K562 (cell line): ENCODE data around the gene GGT6. TPM values are rescaled to one million over a fixed set of nuclear protein-coding genes. Genes with fewer than 3 reads are reported as not detected.

ENCODE experiments used
- ATAC-seq: fragments of 200-7000 bp; cut with Tn5 transposase; 3 replicates; pipeline ENCODE4 v1.9.1; 2020; ENCODE audit warnings: moderate library complexity
- BruUV-seq: library from RNA; stranded (reverse); fragments of 400-500 nt; replicated peaks from 2 replicates; lab custom pipeline; 2021; lab: Mats Ljungman, UMichigan
- CTCF ChIA-PET: fragments of 300-600 bp; formaldehyde crosslinking; extraction: SDS; loops from one replicate; lab custom pipeline; 2021; ENCODE audit warnings: low intra/inter-chr PET ratio; lab: Yijun Ruan, JAX
- POLR2A ChIA-PET: fragments of 300-600, 350-650 bp; sonication (Branson Sonifier 250); formaldehyde crosslinking; extraction: SDS; loops from one replicate; lab custom pipeline; 2021; ENCODE audit warnings: antibody characterized with exemption, inconsistent platforms; lab: Yijun Ruan, JAX
- DNase-seq, 4 experiments: peaks; one replicate each; pipeline versions ENCODE4 v3.0.0 to v3.0.0-alpha.2; 2011 to 2018; ENCODE audit warnings: low spot score in 3 of 4, mixed read lengths in 3 of 4; ENCODE audit errors: extremely low read depth in 1 of 4
- FAIRE-seq: peaks from 2 replicates; lab custom pipeline; 2011; peaks lifted over from hg19 to GRCh38; lab: Jason Lieb, UNC
- H2AFZ ChIP-seq: 2 replicates; pipeline ENCODE4 v1.6.0; 2011; ENCODE audit warnings: low read depth, low read length, control low read depth, inconsistent platforms
- H3K27ac ChIP-seq: fragments of 200-600 bp; 3 replicates; pipeline ENCODE4 v1.8.0; 2011; ENCODE audit warnings: low read depth, mild to moderate bottlenecking, control low read depth, inconsistent platforms, low read length, moderate library complexity, mixed read lengths; ENCODE audit errors: extremely low read depth
- H3K27me3 ChIP-seq, 2 experiments: fragments of 300-600 bp in 1 of 2; 2 replicates in 1 of 2; 3 replicates in 1 of 2; pipeline versions ENCODE4 v1.6.0 to v1.8.0; 2011; ENCODE audit warnings: inconsistent platforms in 2 of 2, low read length in 2 of 2, mild to moderate bottlenecking in 1 of 2, mixed read lengths in 1 of 2, moderate library complexity in 1 of 2; ENCODE audit not compliant: control insufficient read depth in 2 of 2, insufficient read depth in 2 of 2
- H3K36me3 ChIP-seq: fragments of 300-600 bp; 3 replicates; pipeline ENCODE4 v1.8.0; 2011; ENCODE audit warnings: mild to moderate bottlenecking, low read length, inconsistent platforms; ENCODE audit not compliant: control insufficient read depth, insufficient read depth
- H3K4me1 ChIP-seq, 2 experiments: fragments of 200-600 bp in 1 of 2; replicated peaks in 1 of 2; 2 replicates in 1 of 2; 3 replicates in 1 of 2; pipeline versions ENCODE4 v1.5.1 to v1.8.0; 2011; ENCODE audit warnings: inconsistent platforms in 2 of 2, low read length in 2 of 2, mild to moderate bottlenecking in 1 of 2, mixed read lengths in 1 of 2, moderate library complexity in 1 of 2; ENCODE audit not compliant: control insufficient read depth in 2 of 2, insufficient read depth in 2 of 2
- H3K4me2 ChIP-seq: 2 replicates; pipeline ENCODE4 v1.6.1; 2011; ENCODE audit warnings: low read length, control low read depth, inconsistent platforms, mixed read lengths; ENCODE audit not compliant: insufficient read depth
- H3K4me3 ChIP-seq: fragments of 200-600 bp; sonication (generic), shearing (Covaris generic); 2 replicates; pipeline ENCODE4 v1.5.1; 2016; ENCODE audit warnings: control low read depth, inconsistent platforms
- H3K79me2 ChIP-seq: fragments of 200-600 bp; 3 replicates; pipeline ENCODE4 v1.8.0; 2011; ENCODE audit warnings: low read length, inconsistent platforms; ENCODE audit not compliant: control insufficient read depth, insufficient read depth
- H3K9ac ChIP-seq, 2 experiments: 2 replicates each; pipeline versions ENCODE4 v1.6.0 to v1.6.1; 2011; ENCODE audit warnings: low read depth in 2 of 2, low read length in 2 of 2, control low read depth in 1 of 2, inconsistent platforms in 1 of 2, mild to moderate bottlenecking in 1 of 2, mixed read lengths in 1 of 2; ENCODE audit not compliant: insufficient read depth in 1 of 2
- H3K9me1 ChIP-seq: one replicate; pipeline ENCODE4 v1.6.0; 2011; ENCODE audit warnings: inconsistent platforms, mild to moderate bottlenecking, low read length, moderate library complexity; ENCODE audit not compliant: control insufficient read depth, insufficient read depth
- H3K9me3 ChIP-seq: replicated peaks from 2 replicates; pipeline ENCODE4 v1.5.1; 2011; ENCODE audit warnings: low read depth, low read length, inconsistent platforms; ENCODE audit not compliant: control insufficient read depth, insufficient read depth
- H4K20me1 ChIP-seq: replicated peaks from 2 replicates; pipeline ENCODE4 v1.6.1; 2011; ENCODE audit warnings: low read length, inconsistent platforms, mixed read lengths; ENCODE audit not compliant: control insufficient read depth, insufficient read depth
- BCL6 ChIP-seq: fragments of 250-450 bp; sonication (Bioruptor Pico); IDR thresholded peaks from 2 replicates; pipeline ENCODE4 v1.4.0; 2020
- FUS ChIP-seq: fragments of 200-400 bp; formaldehyde crosslinking; optimal IDR thresholded peaks from 2 replicates; pipeline ENCODE3; 2017; ENCODE audit warnings: low read depth, low read length
- RAD21 ChIP-seq, 2 experiments: fragments of 250-450 bp in 1 of 2; fragments of 450-650 bp in 1 of 2; sonication (Bioruptor Pico) in 1 of 2; formaldehyde crosslinking in 1 of 2; IDR thresholded peaks in 1 of 2; conservative IDR thresholded peaks in 1 of 2; 2 replicates each; pipeline versions ENCODE4 v1.4.0 to v1.8.0; 2020 to 2022; ENCODE audit warnings: mild to moderate bottlenecking in 2 of 2, moderate library complexity in 1 of 2
- ZSCAN32 ChIP-seq: fragments of 450-650 bp; formaldehyde crosslinking; IDR thresholded peaks from 2 replicates; pipeline ENCODE4 v1.4.0; 2020; ENCODE audit warnings: mild to moderate bottlenecking, moderate library complexity
- WGBS: fragments of 100-300 bp; shearing (Covaris generic); methylation state at CpG from one replicate; pipeline ENCODE4 v1.1.6; 2016; ENCODE audit warnings: low coverage, mixed read lengths; ENCODE audit not compliant: insufficient coverage; ENCODE audit errors: missing lambda C conversion rate; 5-methylcytosine and 5-hydroxymethylcytosine counted together
- in situ Hi-C: fragments of 300-500 bp; cut with MboI; formaldehyde crosslinking; loops from 4 replicates; pipeline ENCODE4 v1.15.0; 2018; ENCODE audit warnings: inconsistent platforms, mixed read lengths
- intact Hi-C: fragments of 100-400 bp; cut with micrococcal nuclease; formaldehyde crosslinking; loops from 2 replicates; pipeline ENCODE4 v1.14.2; 2022
- polyA plus RNA-seq, 8 experiments: library from polyadenylated mRNA; depleted of rRNA in 4 of 8; stranded (reverse) in 5 of 8; unstranded in 3 of 8; fragments of >200 nt; fragmentation: Nextera tagmentation in 2 of 8; fragmentation: Illumina TruSeq in 1 of 8; extraction: Ambion mirVana in 2 of 8; extraction: Trizol in 1 of 8; gene quantifications; 2 replicates each; pipeline versions ENCODE4 v1.2.1 to v1.2.3, GENCODE V29; 2011 to 2014; ENCODE audit warnings: inconsistent platforms in 1 of 8, missing spikeins in 1 of 8
- total RNA-seq, 7 experiments: library from RNA; depleted of rRNA in 6 of 7; stranded (reverse); fragments of >200 nt in 6 of 7; fragmentation: Illumina TruSeq in 2 of 7; extraction: Trizol in 2 of 7; gene quantifications; 2 replicates each; pipeline versions ENCODE4 v1.2.1 to v1.2.3, GENCODE V29; 2011 to 2021; ENCODE audit warnings: low replicate concordance in 1 of 7
- TF ChIP-seq, protein P1 (sequence below): fragments of 450-650 bp; IDR thresholded peaks from 2 replicates; pipeline ENCODE4 v1.6.1; 2016; ENCODE audit warnings: antibody characterized with exemption
- TF ChIP-seq, protein P2 (sequence below): fragments of 450-650 bp; IDR thresholded peaks from 2 replicates; pipeline ENCODE4 v1.7.1; 2018; ENCODE audit warnings: mild to moderate bottlenecking, low read depth; ENCODE audit not compliant: partially characterized antibody
- TF ChIP-seq, protein P3 (sequence below), 2 experiments: fragments of 450-650 bp; IDR thresholded peaks; 2 replicates each; pipeline ENCODE4 v1.6.1; 2016; ENCODE audit warnings: mild to moderate bottlenecking in 2 of 2, borderline replicate concordance in 1 of 2, low read depth in 1 of 2, moderate library complexity in 1 of 2

Gene GGT6
- total and polyA plus RNA-seq, 9 of the 15 experiments (the other 6 are each of a cell fraction or from before 2014, with no cell fraction given) = 0.09 TPM; not detected in 8

DNA sequence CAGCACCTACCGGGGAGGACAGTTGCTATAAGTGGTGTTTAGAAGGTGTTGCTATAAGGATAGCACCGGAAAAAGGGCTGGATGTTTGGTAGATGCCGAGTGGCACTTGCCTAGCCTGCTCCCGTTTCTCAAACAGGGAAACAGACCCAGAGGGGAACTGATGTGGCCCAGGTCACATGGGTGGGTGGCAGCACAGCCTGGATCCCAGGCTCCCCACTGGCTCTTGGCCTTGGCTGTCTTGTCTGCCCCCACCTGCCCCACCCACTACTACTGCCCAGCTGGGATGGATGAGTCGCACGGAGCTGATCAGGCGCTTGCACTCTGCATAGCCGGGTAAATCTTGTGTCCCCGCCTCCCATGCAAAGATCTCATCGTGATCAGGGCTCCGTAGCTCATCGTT, 31.2 kb upstream of the GGT6 start (continued):
- TF ChIP-seq, protein P1, sequence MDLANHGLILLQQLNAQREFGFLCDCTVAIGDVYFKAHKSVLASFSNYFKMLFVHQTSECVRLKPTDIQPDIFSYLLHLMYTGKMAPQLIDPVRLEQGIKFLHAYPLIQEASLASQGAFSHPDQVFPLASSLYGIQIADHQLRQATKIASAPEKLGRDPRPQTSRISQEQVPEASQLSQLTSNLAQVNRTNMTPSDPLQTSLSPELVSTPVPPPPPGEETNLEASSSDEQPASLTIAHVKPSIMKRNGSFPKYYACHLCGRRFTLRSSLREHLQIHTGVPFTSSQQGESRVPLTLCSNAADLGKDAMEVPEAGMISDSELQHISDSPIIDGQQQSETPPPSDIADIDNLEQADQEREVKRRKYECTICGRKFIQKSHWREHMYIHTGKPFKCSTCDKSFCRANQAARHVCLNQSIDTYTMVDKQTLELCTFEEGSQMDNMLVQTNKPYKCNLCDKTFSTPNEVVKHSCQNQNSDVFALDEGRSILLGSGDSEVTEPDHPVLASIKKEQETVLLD = no peak
- no peak for TF ChIP-seq FUS
- TF ChIP-seq, protein P2, sequence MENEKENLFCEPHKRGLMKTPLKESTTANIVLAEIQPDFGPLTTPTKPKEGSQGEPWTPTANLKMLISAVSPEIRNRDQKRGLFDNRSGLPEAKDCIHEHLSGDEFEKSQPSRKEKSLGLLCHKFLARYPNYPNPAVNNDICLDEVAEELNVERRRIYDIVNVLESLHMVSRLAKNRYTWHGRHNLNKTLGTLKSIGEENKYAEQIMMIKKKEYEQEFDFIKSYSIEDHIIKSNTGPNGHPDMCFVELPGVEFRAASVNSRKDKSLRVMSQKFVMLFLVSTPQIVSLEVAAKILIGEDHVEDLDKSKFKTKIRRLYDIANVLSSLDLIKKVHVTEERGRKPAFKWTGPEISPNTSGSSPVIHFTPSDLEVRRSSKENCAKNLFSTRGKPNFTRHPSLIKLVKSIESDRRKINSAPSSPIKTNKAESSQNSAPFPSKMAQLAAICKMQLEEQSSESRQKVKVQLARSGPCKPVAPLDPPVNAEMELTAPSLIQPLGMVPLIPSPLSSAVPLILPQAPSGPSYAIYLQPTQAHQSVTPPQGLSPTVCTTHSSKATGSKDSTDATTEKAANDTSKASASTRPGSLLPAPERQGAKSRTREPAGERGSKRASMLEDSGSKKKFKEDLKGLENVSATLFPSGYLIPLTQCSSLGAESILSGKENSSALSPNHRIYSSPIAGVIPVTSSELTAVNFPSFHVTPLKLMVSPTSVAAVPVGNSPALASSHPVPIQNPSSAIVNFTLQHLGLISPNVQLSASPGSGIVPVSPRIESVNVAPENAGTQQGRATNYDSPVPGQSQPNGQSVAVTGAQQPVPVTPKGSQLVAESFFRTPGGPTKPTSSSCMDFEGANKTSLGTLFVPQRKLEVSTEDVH = no peak

DNA sequence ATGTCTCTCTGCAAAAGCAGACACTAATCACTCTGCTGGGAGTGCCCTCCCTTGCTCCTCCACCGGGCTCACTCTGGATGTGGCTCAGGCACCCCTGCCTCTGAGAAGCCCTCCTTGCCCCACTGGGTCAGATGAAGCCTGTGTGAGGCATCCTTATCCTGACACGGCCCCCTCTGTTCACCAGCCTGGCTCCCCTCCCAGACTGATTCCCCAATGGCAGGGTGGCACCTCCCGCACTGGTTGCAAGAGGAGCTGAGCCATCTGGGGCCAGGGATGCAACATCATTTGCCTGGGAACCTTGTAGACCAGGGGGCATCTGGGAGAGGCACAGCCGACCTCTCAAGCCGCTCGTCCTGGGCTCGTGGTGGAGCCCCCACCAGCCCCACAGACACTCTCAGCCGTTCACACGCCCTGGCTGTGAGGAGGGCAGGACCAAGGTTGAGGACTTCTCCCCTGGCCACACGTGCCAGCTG, 30.6 kb upstream of the GGT6 start:
- intact Hi-C loops (no loop called here), in situ Hi-C loops (no loop called here)
- Histone ChIP-seq H3K27ac (no peak overlapping the region), H3K79me2 (no peaks in the 10 kb centered on the region), H2AFZ (no peak overlapping the region), H3K27me3 (peaks cover 4 to 72% of the 10 kb centered on the region in 2 experiments; a peak in 4 of 5 replicates), H3K9me1 (no peaks in the 10 kb centered on the region), H3K9me3 (no peaks in the 10 kb centered on the region), H3K36me3 (no peaks in the 10 kb centered on the region), H3K4me2 (no peak overlapping the region), H3K4me3 (no peak overlapping the region), H4K20me1 (peaks cover 13% of the 10 kb centered on the region; the same call in 1 of the 2 replicates), H3K4me1 (peaks cover 6 to 20% of the 10 kb centered on the region in 2 experiments; a peak in 4 of 5 replicates), H3K9ac (no peak overlapping the region)
- FAIRE-seq (no peak), ATAC-seq (no peak), DNase-seq (no peak)
- WGBS = 5% methylated on average over 5 of the region's 10 CpGs
- CTCF ChIA-PET = no interaction called here
- BruUV-seq = no TSS peak
- POLR2A ChIA-PET = interaction anchor here (0.7 kb wide), 1 partner anchor 9 kb away, joined by 4 read pairs; no protein-coding TSS in a partner anchor
- TF ChIP-seq RAD21 (CRISPR knock-in tag; conservative IDR thresholded peaks at IDR 0.05 in 1 of 2, IDR thresholded peaks at IDR 0.05 in 1 of 2) = no peak
- no peak for TF ChIP-seq BCL6
- TF ChIP-seq, protein P3, sequence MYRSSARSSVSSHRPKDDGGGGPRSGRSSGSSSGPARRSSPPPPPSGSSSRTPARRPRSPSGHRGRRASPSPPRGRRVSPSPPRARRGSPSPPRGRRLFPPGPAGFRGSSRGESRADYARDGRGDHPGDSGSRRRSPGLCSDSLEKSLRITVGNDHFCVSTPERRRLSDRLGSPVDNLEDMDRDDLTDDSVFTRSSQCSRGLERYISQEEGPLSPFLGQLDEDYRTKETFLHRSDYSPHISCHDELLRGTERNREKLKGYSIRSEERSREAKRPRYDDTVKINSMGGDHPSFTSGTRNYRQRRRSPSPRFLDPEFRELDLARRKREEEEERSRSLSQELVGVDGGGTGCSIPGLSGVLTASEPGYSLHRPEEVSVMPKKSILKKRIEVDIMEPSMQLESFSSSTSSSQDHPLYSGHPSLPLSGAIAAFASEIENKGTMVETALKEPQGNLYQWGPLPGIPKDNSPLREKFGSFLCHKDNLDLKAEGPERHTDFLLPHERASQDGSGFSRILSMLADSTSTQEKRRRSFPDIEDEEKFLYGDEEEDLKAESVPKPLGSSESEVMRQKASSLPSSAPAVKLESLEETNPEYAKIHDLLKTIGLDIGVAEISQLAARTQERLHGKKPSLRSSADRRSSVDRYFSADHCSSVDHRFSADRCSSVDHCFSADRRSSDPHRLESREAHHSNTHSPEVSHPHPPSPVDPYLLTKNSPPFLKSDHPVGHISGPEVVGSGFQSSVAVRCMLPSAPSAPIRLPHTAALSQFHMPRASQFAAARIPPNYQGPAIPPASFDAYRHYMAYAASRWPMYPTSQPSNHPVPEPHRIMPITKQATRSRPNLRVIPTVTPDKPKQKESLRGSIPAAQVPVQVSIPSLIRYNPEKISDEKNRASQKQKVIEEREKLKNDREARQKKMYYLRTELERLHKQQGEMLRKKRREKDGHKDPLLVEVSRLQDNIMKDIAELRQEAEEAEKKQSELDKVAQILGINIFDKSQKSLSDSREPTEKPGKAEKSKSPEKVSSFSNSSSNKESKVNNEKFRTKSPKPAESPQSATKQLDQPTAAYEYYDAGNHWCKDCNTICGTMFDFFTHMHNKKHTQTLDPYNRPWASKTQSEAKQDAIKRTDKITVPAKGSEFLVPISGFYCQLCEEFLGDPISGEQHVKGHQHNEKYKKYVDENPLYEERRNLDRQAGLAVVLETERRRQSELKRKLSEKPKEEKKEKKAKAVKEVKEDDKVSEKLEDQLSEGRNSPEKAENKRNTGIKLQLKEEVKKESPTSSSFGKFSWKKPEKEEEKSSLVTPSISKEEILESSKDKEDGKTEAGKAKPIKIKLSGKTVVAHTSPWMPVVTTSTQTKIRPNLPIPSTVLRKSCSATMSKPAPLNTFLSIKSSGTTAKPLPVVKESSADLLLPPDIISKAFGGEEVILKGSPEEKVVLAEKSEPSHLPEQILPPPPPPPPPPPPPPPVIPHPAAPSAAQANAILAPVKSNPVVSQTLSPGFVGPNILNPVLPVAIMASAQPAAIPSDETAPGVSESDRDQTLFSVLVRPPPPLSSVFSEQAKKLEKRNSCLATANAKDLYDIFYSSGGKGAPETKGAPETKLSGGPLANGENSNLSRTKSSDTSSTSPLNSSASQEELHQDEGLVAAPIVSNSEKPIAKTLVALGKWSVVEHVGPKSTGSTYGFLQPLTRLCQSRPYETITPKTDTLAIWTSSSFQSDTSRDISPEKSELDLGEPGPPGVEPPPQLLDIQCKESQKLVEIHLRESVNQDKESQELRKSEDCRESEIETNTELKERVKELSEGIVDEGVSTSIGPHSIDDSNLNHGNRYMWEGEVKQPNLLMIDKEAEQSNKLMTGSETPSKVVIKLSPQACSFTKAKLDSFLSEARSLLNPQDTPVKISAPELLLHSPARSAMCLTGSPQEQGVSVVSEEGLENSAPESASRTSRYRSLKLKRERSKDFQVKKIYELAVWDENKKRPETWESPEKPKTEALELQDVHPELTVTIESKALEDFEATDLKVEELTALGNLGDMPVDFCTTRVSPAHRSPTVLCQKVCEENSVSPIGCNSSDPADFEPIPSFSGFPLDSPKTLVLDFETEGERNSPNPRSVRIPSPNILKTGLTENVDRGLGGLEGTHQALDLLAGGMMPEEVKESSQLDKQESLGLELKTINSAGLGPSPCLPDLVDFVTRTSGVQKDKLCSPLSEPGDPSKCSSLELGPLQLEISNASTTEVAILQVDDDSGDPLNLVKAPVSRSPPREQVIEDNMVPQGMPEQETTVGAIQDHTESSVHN (IDR thresholded peaks at IDR 0.05; ENCODE audit: borderline replicate concordance in 1 of 2, low read depth in 1 of 2) = no peak
- no peak for TF ChIP-seq ZSCAN32
